Right hindlimb (tissue), 1 donor: ENCODE results near the gene TMEM161B.
"Not testable (repeated sequence)": the region's sequence is repeated elsewhere in the genome, so short reads cannot be mapped to it uniquely, and the experiment has no call there.

Source experiments
- DNase-seq: peaks from one replicate; pipeline ENCODE4 v3.0.0-alpha.2; 2018

TMEM161B gene

GRCh38 chr5:88248743-88249540 lies 19.7 kb downstream of the TMEM161B start:
- no peak for DNase-seq

- DNase-seq = no peak
Measured at GRCh38 chr5:88248094-88248493, 20.6 kb downstream of the TMEM161B start.

- no peak for DNase-seq
Measured at GRCh38 chr5:88245893-88246244, 22.8 kb downstream of the TMEM161B start.

- DNase-seq = no peak
Measured at GRCh38 chr5:88245241-88245892, 23.3 kb downstream of the TMEM161B start.

GRCh38 chr5:88244686-88245085 lies 24.0 kb downstream of the TMEM161B start:
- no peak for DNase-seq

- DNase-seq = not testable (repeated sequence)
Measured at GRCh38 chr5:88243493-88243892, 25.2 kb downstream of the TMEM161B start.

GRCh38 chr5:88238732-88239131 lies 29.9 kb downstream of the TMEM161B start:
- DNase-seq = no peak

- DNase-seq = no peak
Measured at GRCh38 chr5:88236866-88237642, 31.6 kb downstream of the TMEM161B start.

- no peak for DNase-seq
Measured at GRCh38 chr5:88235828-88236227, 32.8 kb downstream of the TMEM161B start.

GRCh38 chr5:88235346-88235745 lies 33.3 kb downstream of the TMEM161B start:
- DNase-seq = no peak

- DNase-seq = no peak
Measured at GRCh38 chr5:88230546-88231066, 38.0 kb downstream of the TMEM161B start.

- DNase-seq = no peak
Measured at GRCh38 chr5:88226881-88227450, 41.7 kb downstream of the TMEM161B start.

GRCh38 chr5:88214655-88215054 lies 54.0 kb downstream of the TMEM161B start:
- no peak for DNase-seq

GRCh38 chr5:88207575-88207974 lies 61.1 kb downstream of the TMEM161B start:
- DNase-seq = no peak

GRCh38 chr5:88203981-88204750 lies 64.5 kb downstream of the TMEM161B start:
- DNase-seq = no peak

- DNase-seq = no peak
Measured at GRCh38 chr5:88195636-88196035, 73.0 kb downstream of the TMEM161B start.

- no peak for DNase-seq
Measured at GRCh38 chr5:88193896-88194295, 74.7 kb downstream of the TMEM161B start.

GRCh38 chr5:88190106-88190834 lies 78.4 kb downstream of the TMEM161B start:
- DNase-seq = no peak

- not testable (repeated sequence) for DNase-seq
Measured at GRCh38 chr5:88189484-88189883, 79.2 kb downstream of the TMEM161B start.

- DNase-seq = no peak
Measured at GRCh38 chr5:88188458-88189132, 80.0 kb downstream of the TMEM161B start.

- no peak for DNase-seq
Measured at GRCh38 chr5:88183255-88183654, 85.4 kb downstream of the TMEM161B start.
